Measurements from ENCODE around the gene SERPINA6.
"Not testable (repeated sequence)": the region's sequence is repeated elsewhere in the genome, so short reads cannot be mapped to it uniquely, and the experiment has no call there.

The SERPINA6 gene, protein sequence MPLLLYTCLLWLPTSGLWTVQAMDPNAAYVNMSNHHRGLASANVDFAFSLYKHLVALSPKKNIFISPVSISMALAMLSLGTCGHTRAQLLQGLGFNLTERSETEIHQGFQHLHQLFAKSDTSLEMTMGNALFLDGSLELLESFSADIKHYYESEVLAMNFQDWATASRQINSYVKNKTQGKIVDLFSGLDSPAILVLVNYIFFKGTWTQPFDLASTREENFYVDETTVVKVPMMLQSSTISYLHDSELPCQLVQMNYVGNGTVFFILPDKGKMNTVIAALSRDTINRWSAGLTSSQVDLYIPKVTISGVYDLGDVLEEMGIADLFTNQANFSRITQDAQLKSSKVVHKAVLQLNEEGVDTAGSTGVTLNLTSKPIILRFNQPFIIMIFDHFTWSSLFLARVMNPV

DNA sequence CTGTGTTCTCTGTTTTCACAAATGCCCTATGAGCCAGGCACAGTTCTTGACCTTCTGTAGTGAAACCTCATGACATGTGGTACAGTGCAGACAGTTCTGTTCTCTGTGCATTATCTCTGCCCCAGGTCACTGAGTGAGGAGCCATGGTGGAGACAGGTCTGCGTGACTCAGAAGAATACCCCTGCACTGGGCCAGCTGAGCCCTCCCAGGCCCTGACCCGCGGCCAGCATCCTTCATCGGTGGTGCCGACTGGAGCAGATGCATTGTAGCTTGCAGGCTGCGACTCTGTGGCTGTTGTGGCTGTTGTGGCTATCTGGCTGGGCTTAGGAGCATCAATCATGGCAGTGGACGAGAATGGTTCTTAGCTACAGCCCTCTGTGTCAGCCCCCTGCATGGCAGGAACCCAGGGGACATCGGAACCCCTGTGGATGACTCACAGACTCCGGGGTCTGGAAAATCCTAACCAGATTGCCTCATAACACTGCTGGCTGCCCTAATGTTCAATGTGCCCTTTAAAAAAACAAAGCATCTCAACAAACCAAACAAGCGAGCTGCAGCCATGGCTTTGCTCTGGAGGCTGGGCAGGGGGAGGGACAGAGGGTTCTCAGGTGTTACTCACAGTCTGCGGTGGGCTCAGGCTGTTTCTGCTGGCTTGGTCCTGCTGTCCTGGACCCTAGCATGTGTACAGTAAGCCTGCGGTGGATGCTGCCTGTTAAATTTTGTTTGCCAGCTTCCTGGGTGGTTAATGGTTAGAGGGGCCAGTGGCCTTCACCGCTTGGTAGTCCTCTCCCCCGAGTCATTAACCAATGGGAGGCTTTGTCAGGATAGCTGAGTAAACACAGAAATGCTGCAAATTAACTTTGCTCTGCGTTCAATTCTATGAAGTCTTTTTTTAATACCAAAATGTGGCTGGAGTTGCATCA is at the start of gene SERPINA6:
TSS of gene SERPINA6 (minus strand) at position 689 of the 923 bp plus-strand sequence. CDS start 8,688 bp downstream, outside the sequence.
- DNase-seq: no peak

DNA sequence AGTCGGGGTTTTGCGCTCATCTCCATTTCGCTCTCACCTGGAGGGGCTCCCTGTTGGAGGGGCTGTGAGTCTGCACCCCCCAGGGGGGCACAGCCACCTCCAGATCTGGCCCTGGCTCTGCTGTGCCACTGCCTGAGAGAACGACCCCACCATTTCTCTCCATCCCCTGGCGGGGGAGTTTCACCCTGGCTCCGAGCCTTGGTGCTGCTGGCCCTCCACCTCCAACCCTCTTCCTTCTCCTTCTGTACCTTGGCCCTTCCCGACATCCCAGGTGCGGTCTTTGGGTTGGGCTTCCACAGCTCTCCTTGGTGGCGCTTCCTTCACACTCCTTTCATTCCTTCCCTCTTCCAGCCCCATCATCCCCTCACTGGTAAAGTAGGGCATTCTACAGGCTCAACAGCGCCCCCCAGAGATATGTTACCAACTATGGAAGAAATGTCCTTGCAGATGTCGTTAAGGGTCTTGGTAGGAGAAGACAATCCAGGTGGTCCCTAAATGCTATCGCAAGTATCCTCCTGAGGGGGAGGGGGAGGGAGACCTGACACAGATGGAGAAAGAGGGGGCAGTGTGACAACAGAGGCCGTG is 49.0 kb upstream of the SERPINA6 start:
- no peak for DNase-seq

DNA sequence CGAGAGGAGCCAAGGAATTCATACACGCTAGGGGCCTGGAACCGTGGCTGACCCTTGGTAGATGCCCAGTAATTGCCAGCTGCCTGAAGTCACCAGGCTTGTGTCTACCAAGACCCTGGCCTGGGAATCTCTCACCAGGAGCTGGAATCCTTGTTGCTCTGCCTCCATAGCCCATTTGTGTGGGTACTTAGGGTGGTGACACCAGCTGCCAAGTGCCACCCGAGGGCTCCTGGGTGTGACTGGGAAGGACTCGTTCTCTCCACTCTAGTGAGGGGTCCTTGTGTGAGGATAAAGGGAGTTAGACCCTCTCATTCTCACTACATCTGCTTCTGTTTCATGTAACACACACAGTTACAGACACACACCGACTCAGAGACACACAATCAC is 47.4 kb upstream of the SERPINA6 start:
- DNase-seq: no peak

DNA sequence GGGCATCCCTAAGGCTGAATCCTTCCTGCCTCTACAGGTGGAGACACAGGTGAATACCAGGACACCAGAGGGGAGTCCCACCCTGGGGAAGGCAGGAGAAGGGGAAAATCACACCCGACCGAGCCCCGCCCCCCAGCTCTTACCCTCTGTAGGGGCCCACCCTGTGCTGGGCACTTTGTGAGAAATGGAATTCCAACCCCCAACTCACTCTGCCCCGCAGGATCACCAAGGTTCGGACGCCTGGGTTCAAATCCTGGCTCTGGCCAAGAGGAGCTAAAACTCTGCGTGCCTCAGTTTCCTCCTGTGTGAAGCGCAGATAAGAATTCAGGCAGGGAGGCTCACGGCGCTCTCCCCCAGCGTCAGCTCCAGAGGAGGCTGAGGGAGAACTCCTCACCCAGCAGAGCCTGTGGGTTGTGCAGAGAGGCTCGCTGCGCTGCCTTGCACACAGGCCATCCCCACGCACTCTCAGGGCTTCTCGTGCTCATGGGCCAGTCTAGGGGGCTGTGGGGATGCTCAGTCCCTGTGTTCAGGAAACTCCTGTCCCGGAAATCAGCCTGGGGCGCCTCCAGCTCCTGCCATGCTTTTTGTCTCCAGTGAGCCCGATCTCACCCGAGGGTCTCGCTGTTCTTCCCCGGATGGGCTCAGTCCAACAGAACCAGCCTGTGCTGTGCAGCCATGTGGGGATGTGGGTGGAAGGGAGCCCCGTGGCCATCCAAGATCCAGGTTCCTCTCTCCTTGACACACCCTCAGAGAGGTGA is 46.8 kb upstream of the SERPINA6 start:
- not testable (repeated sequence) for DNase-seq

DNA sequence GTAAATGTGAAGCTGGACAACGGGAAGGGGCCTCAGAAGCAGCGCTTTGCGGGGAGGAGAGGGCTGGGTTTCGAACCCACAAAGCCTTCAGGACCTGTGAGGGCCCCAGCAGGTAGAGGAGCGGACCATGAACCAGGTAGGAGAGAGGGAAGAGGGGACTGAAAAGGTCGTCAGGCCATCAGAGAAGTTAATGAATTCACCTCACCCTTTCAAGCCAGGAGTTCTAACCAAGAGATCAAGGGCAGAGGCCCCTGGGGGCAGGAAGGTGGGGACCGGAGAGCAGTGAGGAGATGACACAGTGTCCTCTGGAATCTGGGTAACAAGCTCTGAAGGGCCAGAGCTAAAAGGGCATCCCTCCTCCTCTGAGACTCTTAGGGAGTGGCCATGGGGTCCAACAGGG is 45.8 kb upstream of the SERPINA6 start:
- DNase-seq: no peak

DNA sequence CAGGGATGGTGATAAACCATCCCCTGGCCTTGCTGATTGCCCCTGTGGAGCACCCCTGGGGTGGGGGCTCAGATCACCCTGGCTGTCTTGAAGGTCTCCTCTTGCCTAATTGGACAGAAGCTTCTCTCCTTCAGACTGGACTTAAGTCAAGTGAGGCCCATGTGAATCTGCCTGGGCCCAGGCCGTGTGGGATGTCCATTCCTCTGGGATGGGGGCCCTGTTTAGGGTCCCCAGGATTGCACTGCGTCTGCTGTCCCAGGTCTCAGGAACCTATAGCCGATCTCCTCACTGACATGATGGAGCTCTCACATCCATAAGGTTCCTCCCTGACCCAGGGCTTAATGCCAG is 45.1 kb upstream of the SERPINA6 start:
- DNase-seq: no peak

DNA sequence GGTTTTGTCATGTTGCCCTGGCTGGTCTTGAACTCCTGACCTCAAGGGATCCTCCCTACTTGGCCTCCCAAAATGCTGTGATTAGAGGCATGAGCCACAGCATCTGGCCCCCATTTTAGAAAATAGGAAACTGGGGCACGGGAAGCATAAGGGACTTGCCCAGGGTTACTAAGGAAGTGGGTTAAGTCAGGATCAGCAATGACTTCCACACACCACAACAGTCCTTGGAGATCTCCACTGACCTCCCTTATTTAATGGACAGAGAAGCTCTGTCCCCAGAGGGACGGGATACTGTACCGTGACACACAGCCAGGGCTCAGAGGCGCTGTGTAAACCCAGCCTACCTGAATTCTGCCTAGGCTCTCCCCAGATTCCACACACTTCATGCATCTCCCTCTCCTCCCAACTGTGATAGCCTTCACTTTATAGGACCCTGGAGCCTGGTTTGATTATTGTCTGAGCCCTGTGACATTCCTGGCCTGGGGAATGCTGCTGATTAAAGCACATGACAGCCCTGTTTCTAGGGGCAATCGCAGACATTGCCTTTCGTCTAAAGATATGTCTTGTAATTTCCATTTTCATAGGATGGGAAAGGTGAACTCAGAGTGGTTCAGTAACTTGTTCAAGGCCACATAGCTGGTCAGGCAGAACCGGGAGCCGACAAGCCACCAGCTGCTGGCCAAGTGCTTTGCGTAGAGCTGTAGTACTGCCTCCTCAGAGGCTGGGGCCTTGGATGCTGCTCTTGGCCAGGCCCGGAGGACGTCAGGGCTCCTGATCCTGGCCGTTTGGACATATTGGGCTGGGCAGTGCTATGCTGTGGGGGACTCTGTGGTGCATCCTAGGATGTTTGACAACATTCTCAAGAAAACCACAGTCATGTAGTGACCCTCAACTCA is 44.5 kb upstream of the SERPINA6 start:
- DNase-seq: no peak

DNA sequence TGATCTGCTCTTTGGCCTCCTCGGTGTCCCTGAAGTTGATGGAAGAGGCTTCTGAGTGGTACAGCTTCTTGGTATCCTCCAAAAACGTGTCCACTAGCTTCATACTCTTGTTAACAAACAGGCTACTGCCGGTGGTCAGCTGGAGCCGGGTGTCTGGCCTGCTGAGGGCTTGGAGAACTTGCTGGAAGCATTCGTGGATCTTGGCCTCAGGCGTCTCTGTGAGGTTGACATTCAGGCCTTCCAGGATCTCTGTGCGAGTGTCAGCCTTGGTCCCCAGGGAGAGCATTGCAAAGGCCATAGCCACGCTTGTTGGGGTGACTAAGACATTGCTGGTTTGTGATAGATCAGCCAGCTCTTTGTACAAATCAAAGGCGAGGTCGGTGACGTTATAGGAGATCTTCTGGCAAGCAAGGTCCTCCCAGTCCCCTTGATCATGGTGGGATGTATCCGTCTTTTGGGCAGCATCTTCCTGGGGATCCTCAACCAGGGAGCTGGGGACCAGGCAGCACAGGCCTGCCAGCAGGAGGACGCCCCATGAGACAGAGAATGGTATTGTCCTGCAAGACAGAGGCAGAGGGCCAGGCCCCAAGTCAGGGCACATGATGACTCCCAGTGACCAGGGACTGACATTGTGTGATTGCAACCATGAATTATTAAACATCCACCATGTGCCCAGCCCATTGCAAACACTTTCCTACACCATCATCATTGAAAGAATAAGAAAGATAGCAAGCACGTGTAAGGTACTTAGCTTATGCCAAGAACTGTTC is 43.2 kb upstream of the SERPINA6 start, which contains the start of gene SERPINA2:
TSS of gene SERPINA2 (minus strand) at position 553 of the 770 bp plus-strand sequence.
- DNase-seq: no peak

DNA sequence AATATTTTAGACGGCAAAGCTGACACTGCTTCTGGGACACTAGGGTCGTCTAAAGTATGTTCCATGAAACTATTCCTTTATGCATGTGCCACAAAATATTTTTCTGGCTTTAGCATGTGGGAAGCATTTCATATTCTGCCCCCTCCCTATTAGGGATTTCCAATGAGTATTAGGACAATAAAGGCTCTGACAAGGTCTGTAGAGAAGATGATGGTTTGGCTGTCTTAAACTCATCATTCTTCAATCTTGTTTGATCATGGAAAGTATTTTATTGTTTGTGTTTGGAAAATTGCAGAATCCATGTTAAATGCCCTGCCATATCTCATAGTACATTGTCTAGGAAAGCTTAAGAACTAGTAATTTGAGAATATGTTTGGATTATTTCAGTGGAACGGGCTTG is 42.5 kb upstream of the SERPINA6 start:
- DNase-seq: no peak

DNA sequence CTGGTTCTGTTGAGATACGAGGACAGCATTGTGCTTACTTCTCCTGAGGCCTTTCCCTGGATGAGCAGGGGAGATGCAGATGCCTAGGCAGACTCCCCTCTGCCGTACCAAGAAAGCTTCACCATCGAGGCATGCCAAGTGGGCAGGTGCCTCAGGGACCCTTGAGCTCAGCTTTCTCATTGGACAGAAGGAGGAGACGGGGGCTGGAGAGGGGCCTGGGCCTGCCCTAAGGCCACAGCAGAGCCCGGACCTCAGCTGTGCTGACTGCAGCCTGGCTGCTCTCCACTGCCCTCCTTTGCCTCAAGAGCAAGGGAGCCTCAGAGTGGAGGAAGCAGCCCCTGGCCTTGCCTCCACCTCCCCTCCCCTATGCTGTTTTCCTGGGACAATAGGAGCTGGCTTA is 41.8 kb upstream of the SERPINA6 start:
- DNase-seq: no peak

DNA sequence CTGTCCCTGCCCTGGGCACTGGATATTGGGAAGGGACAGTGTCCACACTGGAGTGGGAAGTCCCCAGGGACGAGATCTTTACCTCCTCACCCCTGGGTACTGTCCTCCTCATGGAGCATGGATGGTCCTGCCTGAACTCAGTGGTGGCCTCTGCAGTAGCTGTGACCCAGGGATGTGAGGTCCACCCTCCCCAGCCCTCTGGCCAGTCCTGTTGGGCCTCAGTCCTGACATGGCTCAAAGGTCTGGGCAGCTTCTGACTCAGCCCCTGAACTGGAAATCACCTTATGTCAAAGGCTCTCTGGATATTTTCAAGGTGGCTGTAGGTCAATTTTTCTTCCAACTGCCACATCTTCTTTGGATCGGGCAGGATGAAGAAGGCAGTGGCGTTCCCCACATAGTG is 40.9 kb upstream of the SERPINA6 start:
- DNase-seq: no peak

DNA sequence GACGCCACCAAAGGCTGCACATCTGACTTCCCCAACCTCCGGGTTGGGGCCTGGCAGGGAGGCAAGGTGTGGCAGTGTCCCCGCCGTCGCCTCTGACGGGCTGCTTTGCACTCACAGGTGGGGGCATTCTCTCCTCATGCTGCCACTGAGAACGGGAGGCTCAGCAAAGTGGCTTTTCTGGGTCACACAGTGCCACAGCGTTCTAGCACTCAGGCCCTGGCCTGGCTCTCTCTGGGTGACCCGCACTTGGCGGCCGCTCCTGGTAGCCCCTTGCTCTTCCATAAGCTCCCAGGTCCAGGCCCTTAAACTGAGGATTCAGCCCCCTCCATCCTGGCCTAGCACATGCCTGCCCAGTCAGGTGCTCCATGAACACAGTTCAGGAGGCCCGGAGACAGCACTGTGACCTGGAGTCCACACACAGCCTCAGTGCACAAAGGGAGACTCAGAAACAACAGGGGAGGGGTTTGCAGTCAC is 40.1 kb upstream of the SERPINA6 start:
- DNase-seq: no peak

DNA sequence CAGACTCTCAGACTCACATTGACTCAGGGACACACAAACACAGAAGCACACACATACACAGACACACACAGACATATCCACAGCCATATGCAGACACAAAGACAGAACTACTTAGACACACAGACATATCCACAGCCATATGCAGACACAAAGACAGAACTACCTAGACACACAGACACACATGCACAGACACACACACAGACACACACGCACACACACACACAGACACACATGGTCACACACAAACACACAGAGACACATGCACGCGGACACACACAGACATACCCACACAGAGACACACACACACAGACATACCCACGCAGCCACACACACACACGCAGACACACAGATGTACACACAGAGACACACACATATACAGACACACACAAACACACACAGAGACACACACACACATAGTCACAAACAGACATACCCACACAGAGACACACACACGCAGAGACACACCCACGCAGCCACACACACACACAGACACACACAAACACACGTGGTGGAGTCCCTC is 39.5 kb upstream of the SERPINA6 start:
- no peak for DNase-seq

DNA sequence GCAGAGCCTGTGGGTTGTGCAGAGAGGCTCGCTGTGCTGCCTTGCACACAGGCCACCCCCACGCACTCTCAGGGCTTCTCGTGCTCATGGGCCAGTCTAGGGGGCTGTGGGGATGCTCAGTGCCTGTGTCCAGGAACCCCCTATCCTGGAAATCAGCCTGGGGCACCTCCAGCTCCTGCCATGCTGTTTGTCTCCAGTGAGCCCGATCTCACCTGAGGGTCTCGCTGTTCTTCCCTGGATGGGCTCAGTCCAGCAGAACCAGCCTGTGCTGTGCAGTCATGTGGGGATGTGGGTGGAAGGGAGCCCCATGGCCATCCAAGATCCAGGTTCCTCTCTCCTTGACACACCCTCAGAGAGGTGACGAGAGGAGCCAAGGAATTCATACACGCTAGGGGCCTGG is 38.5 kb upstream of the SERPINA6 start:
- DNase-seq: no peak

DNA sequence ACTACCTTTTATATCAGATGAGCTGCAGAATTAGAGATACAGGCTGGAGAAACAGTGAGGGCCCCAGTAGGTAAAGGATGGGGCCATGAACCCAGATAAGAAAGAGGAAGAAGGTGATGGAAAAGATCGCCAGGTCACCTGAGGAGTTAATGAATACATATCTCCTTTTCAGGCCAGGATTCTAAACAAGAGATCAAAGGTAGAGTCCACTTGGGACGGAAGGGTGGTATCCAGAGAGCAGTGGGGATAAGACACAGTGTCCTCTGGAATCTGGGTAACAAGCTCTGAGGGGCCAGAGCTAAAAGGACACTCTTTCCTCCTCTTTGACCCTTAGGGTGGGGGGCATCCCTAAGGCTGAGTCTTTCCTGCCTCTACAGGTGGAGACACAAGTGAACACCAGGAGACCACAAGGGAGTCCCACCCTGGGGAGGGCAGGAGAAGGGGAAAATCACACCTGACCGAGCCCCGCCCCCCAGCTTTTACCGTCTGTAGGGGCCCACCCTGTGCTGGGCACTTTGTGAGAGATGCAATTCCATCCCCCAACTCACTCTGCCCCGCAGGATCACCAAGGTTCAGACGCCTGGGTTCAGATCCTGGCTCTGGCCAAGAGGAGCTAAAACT is 37.9 kb upstream of the SERPINA6 start:
- no peak for DNase-seq

DNA sequence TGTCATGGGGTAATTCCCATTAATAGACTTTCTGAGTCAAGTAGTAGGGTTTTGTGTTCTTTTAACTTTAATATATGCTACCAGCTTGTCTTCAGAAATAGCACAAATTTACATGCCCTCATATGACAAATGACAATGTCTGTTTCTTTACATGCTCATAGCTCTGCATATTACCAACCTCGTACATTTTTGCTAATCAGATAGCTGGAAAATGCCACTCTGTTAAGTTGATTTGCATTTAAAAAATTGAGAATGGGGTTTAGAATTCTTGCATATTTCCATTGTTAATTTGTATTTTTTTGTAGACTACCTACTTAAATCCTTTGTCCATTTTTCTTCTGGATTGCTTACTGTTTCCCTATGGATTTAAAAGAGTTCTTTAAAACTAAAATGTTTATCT is 34.0 kb upstream of the SERPINA6 start:
- DNase-seq: no peak

DNA sequence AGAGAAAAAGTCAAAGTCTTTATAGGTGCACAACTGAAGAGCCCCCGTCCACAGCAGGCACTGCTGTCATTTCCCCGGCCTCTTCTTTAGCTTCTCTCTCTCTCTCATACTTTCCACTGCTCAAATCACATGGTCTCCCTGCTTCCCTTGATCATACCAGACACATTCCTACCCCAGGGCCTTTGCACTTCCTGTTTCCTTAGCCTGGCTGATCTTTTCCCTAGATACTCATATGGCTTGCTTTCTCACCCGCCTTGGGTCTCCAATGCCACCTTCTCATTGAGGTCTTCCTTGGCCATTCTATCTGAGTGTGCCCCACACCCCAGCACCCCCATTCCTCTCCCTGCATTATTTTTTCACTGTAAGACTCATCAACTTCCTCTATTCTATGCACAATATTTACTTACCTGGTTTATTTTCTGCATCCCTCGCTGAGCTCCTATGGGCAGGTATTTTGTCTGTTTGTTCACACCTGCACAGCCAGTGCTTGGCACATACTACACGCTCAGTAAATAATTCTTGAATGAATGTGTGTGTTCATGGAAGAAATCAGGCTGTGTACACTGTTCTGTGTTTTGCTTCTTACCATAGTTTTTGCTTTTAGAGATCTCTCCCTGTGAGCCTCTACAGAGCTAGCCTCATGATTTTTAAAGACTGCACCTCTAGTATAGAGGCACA is 33.4 kb upstream of the SERPINA6 start:
- DNase-seq: no peak

DNA sequence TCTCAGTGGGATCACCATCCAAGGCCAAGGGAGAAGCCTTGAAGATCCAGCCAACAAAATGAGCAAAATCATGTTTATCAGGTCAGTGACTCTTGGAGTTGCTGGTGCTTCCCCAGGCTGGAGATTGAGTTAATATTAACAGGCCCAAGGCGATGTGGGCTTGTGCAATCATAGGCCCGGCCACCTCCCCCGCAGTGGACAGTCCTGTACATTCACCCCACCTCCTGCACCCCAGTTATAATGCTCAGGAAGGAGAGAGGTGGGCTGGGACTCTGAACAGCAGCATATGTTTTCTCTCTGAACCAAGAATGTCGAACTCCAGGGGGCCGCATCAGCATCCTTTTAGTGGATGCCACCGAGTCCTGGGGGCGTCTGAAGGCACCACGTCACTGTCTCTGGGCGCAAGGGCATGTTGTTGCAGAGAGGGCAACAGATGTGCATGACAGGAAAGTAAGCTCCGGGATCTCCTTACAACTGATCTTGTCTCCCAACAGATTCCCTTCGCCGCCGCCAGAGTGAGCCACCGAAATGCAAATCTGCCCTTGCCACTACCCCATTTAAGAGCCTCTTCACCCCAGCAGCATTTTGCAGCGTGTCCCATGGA is 32.2 kb upstream of the SERPINA6 start:
- DNase-seq: no peak

DNA sequence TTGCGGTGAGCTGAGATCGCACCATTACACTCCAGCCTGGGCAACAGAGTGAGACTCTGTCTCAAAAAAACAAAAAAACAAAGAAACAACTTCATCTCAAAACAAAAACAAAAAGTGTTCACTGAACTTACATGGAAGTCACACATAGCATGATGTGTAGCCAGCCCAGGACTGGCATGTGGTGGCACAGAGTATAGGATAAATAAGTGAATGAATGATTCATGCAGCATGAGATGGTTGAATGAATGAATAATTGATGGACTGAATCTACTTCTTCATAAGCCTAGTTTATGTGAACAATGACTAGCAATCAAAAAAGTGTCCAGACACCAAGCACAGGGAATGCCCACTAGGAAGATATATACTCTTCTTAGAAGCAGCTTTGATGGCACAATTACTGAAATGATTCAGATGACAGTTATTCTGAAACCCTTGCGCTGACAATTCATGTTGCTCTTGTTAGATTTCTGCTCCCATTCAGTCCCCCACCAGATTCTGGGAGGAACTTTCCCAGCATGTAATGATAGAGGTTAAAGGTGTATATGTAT is 31.6 kb upstream of the SERPINA6 start:
- no peak for DNase-seq
